ENCODE data around the gene MSI2.

Gene MSI2

GRCh38 chr17:57550016-57550415 is 293.7 kb downstream of the MSI2 start:
- DNase-seq = no peak

GRCh38 chr17:57550668-57551315 is 294.5 kb downstream of the MSI2 start:
- no peak for DNase-seq

GRCh38 chr17:57551321-57552079 is 295.2 kb downstream of the MSI2 start:
- no peak for DNase-seq

GRCh38 chr17:57552114-57552624 is 295.8 kb downstream of the MSI2 start:
- peak; percentile 14 for DNase-seq

GRCh38 chr17:57553526-57553925 is 297.2 kb downstream of the MSI2 start:
- DNase-seq = peak; percentile 86

GRCh38 chr17:57553991-57554825 is 297.9 kb downstream of the MSI2 start:
- peak; percentile 69 for DNase-seq

GRCh38 chr17:57554826-57555635 is 298.7 kb downstream of the MSI2 start:
- no peak for DNase-seq

GRCh38 chr17:57555636-57556175 is 299.4 kb downstream of the MSI2 start:
- no peak for DNase-seq

- DNase-seq = no peak
Observed at GRCh38 chr17:57556320-57556719, 300.0 kb downstream of the MSI2 start.

- DNase-seq = no peak
Observed at GRCh38 chr17:57556977-57557376, 300.7 kb downstream of the MSI2 start.

- no peak for DNase-seq
Observed at GRCh38 chr17:57557416-57557815, 301.1 kb downstream of the MSI2 start.

GRCh38 chr17:57557834-57558681 is 301.7 kb downstream of the MSI2 start:
- DNase-seq = peak; percentile 29

- DNase-seq = no peak
Observed at GRCh38 chr17:57559226-57559625, 302.9 kb downstream of the MSI2 start.

- DNase-seq = peak; percentile 18
Observed at GRCh38 chr17:57559634-57560318, 303.5 kb downstream of the MSI2 start.

- DNase-seq = no peak
Observed at GRCh38 chr17:57560319-57560705, 304.0 kb downstream of the MSI2 start.

GRCh38 chr17:57561072-57561861 is 304.9 kb downstream of the MSI2 start:
- peak; percentile 54 for DNase-seq

GRCh38 chr17:57562184-57562698 is 305.9 kb downstream of the MSI2 start:
- DNase-seq = no peak

GRCh38 chr17:57563958-57564357 is 307.6 kb downstream of the MSI2 start:
- no peak for DNase-seq

- DNase-seq = no peak
Observed at GRCh38 chr17:57565176-57565575, 308.9 kb downstream of the MSI2 start.

GRCh38 chr17:57566721-57567120 is 310.4 kb downstream of the MSI2 start:
- DNase-seq = no peak
